ENCODE measurements around the gene TMTC3.

GRCh38 chr12:88108021-88108420 lies 34.1 kb upstream of the TMTC3 start:
- TF ChIP-seq CTCF (IDR thresholded peaks at IDR 0.05) (no peak), POLR2A (IDR thresholded peaks at IDR 0.05) (no peak)
